Gastrocnemius medialis (tissue), 4 donors: ENCODE results near the gene SCAANT1. TPM values are rescaled to one million over a fixed set of nuclear protein-coding genes. Genes with fewer than 3 reads are reported as not detected.

Experiments used
- ATAC-seq, 2 donors: fragments of 150-250 bp; one replicate each; pipeline ENCODE4 v1.9.1; 2016
- DNase-seq, 2 donors: peaks; one replicate each; pipeline ENCODE4 v3.0.0-alpha.2; 2019
- H3K27ac ChIP-seq, 4 donors: fragments of 200-600 bp; sonication (generic); 1 replicate in 1 of 4; 2 replicates in 3 of 4; pipeline ENCODE4 v1.5.1; 2016 to 2018; ENCODE audit warnings: mild to moderate bottlenecking in 2 of 4, moderate library complexity in 1 of 4
- H3K27me3 ChIP-seq, 3 donors: fragments of 200-600 bp; sonication (generic) in 2 of 3; 1 replicate in 1 of 3; 2 replicates in 2 of 3; pipeline versions ENCODE4 v1.5.1 to v1.6.0; 2016 to 2019; ENCODE audit warnings: mild to moderate bottlenecking in 1 of 3, moderate library complexity in 1 of 3
- H3K36me3 ChIP-seq, 2 donors: fragments of 200-600 bp; sonication (generic) in 1 of 2; one replicate each; pipeline ENCODE4 v1.5.1; 2017 to 2018
- H3K4me1 ChIP-seq, 2 donors: fragments of 200-600 bp; sonication (generic) in 1 of 2; one replicate each; pipeline ENCODE4 v1.5.1; 2016 to 2017; ENCODE audit warnings: mild to moderate bottlenecking in 2 of 2
- H3K4me3 ChIP-seq, 4 donors: fragments of 200-600 bp; sonication (generic) in 3 of 4; 1 replicate in 1 of 4; 2 replicates in 3 of 4; pipeline ENCODE4 v1.5.1; 2016 to 2019; ENCODE audit warnings: mild to moderate bottlenecking in 2 of 4
- H3K9me3 ChIP-seq, 3 donors: fragments of 200-600 bp; sonication (generic) in 2 of 3; 1 replicate in 1 of 3; 2 replicates in 2 of 3; pipeline ENCODE4 v1.5.1; 2016 to 2019
- POLR2A ChIP-seq, 2 donors: fragments of 450-650 bp; IDR thresholded peaks; one replicate each; pipeline ENCODE4 v1.6.1; 2017; ENCODE audit warnings: antibody characterized with exemption in 2 of 2, mild to moderate bottlenecking in 2 of 2, moderate library complexity in 2 of 2
- in situ Hi-C, 4 donors: fragments of 200-750 bp; cut with MboI; loops; one replicate each; pipeline versions ENCODE4 v1.15.0 to v1.8.0; 2017; ENCODE audit warnings: low sequenced_read_pairs in 4 of 4
- intact Hi-C: fragments of 100-400 bp; cut with DNase I; formaldehyde crosslinking; loops from one replicate; pipeline ENCODE4 v1.15.1; 2023; ENCODE audit warnings: low total_unique reads
- total RNA-seq, 4 donors: library from RNA; depleted of rRNA; stranded (reverse); fragments of >200 nt; gene quantifications; one replicate each; pipeline versions ENCODE4 v1.1.0 to v1.2.3, GENCODE V29; 2016
- TF ChIP-seq, protein P1 (sequence below), 5 experiments: fragments of 450-650 bp in 3 of 5; fragments of 200-600 bp in 2 of 5; sonication (generic) in 2 of 5; IDR thresholded peaks in 4 of 5; conservative IDR thresholded peaks in 1 of 5; 1 replicate in 4 of 5; 2 replicates in 1 of 5; pipeline ENCODE4 v1.5.1; 2016 to 2019; ENCODE audit warnings: antibody characterized with exemption in 5 of 5, mild to moderate bottlenecking in 3 of 5, moderate library complexity in 3 of 5

SCAANT1 gene
- total RNA-seq, 4 donors from 2014 or later, result not detected

DNA sequence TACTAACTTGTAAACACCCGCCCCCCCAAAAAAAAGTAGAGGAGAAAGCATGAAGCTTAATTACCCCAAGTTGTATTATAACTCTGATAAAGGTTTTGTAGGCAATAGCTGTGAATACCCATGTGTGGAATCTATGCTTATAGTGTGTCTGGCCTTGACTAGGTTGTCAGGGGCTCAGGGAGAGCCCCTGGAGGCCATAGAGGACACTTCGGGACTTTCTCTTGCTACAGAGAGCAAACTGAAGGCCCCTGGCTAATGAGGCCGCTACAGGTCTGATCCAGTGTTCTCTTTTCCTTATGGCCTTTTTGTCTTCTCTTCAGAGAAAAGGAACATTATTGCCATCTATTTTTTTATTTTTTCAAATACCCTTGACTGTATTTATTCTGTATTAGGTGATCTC lies 19.1 kb upstream of the SCAANT1 start:
- Histone ChIP-seq H3K4me3 (no peak overlapping the region), H3K4me1 (peaks cover 27 to 35% of the 10 kb centered on the region in 2 donors)
- intact Hi-C loops, result no loop called here

DNA sequence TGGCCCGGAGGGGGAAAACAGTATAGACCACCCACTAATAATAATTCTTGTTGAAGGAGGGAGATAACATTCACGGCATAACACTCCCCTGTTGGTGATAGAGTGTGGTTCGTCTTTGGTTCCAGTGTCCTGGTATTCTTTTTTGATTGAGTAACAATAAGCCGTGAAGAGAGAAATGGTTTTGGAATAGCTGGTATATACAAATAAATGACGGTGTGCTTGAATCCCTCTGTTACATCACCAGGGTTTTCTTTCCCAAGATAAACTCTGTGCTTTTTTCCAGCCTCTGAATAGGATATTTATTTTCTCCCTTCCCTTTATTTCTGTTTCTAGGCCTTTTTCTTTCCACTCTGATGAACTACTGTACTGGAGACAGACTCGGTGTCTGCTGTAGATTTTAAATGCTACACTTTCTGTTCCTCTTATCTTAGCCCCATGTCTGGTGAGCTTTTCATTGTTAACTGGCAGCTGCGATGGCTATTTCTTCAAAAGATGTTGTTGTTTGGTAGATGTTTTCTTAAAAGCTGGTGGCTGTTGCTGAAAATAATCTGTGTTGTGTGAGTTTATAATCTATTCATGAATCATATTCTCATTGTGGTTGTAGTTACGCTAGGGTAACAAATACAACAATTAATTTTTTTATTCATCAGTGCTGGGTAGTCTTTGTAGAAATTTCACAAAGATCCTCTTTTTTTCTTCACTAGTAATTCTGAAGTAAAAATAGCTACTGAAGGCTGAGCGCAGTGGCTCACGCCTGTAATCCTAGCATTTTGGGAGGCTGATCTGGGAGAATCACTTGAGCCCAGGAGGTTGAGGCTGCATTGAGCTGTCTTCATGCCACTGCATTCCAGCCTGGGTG lies 15.5 kb upstream of the SCAANT1 start:
- peaks cover 12 to 17% of the 10 kb centered on the region in 2 donors for H3K4me1 ChIP-seq
- ATAC-seq (no peak), DNase-seq (no peak)
- in situ Hi-C loops (no loop called here), intact Hi-C loops (no loop called here)
- H3K4me3 ChIP-seq, result no peak overlapping the region
- no peaks in the 10 kb centered on the region for H3K27me3 ChIP-seq
- no peaks in the 10 kb centered on the region for H3K9me3 ChIP-seq
- H3K27ac ChIP-seq, result no peak overlapping the region
- TF ChIP-seq, protein P1, sequence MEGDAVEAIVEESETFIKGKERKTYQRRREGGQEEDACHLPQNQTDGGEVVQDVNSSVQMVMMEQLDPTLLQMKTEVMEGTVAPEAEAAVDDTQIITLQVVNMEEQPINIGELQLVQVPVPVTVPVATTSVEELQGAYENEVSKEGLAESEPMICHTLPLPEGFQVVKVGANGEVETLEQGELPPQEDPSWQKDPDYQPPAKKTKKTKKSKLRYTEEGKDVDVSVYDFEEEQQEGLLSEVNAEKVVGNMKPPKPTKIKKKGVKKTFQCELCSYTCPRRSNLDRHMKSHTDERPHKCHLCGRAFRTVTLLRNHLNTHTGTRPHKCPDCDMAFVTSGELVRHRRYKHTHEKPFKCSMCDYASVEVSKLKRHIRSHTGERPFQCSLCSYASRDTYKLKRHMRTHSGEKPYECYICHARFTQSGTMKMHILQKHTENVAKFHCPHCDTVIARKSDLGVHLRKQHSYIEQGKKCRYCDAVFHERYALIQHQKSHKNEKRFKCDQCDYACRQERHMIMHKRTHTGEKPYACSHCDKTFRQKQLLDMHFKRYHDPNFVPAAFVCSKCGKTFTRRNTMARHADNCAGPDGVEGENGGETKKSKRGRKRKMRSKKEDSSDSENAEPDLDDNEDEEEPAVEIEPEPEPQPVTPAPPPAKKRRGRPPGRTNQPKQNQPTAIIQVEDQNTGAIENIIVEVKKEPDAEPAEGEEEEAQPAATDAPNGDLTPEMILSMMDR (IDR thresholded peaks at IDR 0.05 in 4 of 5, conservative IDR thresholded peaks at IDR 0.05 in 1 of 5), result no peak
- no peak for TF ChIP-seq POLR2A (IDR thresholded peaks at IDR 0.05)
- H3K36me3 ChIP-seq, result peaks cover 0 to 9% of the 10 kb centered on the region in 2 donors

More for the DNA sequence above, 19.1 kb upstream of the SCAANT1 start:
- no peaks in the 10 kb centered on the region for H3K36me3 ChIP-seq
- TF ChIP-seq, protein P1 (IDR thresholded peaks at IDR 0.05 in 4 of 5, conservative IDR thresholded peaks at IDR 0.05 in 1 of 5), result no peak
- TF ChIP-seq POLR2A (IDR thresholded peaks at IDR 0.05), result no peak
- no peak overlapping the region for H3K27ac ChIP-seq
- H3K27me3 ChIP-seq, result no peaks in the 10 kb centered on the region
- no peak for DNase-seq
- no peak for ATAC-seq
- in situ Hi-C loops, result no loop called here
- no peaks in the 10 kb centered on the region for H3K9me3 ChIP-seq

DNA sequence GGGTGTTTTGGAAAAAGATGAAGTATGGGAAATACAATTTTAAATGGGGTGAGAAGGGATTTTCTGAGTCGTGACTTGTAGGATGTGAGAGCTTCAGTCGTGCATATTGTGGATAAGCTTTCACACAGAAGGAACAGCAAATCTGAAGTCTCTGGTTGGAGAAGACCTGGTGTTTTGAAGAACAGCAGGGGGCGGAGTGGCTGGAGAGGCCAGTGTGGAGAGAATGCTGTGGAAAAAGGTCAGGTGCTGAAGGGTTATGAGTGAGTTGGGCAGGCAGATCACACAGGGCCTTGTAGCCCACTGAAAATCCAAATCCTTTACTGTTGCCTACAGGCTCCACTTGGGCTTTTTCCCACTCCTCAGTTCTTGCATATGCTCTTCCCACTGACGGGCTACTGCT lies 14.1 kb upstream of the SCAANT1 start:
- H3K27me3 ChIP-seq, result no peaks in the 10 kb centered on the region
- no peak overlapping the region for H3K27ac ChIP-seq
- no peaks in the 10 kb centered on the region for H3K9me3 ChIP-seq
- H3K36me3 ChIP-seq, result peaks cover 0 to 17% of the 10 kb centered on the region in 2 donors
- intact Hi-C loops (no loop called here), in situ Hi-C loops (no loop called here)
- peaks cover 0 to 3% of the 10 kb centered on the region in 2 donors for H3K4me1 ChIP-seq
- no peak overlapping the region for H3K4me3 ChIP-seq
- no peak for ATAC-seq
- TF ChIP-seq POLR2A (IDR thresholded peaks at IDR 0.05), result no peak
- TF ChIP-seq, protein P1 (IDR thresholded peaks at IDR 0.05 in 4 of 5, conservative IDR thresholded peaks at IDR 0.05 in 1 of 5), result no peak
- no peak for DNase-seq

DNA sequence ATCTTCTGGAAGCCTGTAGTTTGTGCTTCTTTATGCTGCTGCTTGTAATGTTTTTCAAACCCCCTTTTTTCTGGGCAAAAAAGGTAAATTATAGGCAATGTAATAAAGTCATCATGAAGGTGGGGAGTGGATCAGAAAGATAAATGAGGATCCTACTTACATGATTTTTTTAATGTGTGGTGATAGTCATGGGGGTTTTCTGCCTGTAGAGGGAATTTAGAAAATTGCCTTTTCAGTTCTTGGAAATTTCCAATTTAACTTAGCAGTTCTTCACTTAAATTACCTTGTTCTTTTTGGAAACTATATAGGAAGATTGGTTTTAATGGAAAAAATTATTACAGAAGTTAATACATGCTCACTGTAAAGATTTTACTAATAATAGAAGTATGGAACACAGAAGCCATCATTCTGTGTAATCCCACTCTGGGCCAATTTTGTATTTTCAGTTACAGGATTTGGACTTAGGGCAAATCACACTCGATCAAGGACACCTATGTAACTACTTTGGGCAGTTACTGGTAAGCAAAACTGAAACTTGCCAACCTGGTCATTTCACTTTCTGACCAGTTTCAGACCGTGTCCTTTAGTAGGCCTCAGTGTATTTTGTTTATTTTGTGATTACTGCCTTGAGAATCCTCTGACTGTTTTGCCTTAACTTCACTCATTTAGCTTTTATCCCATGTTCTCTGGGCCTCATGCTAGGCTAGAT lies 10.5 kb upstream of the SCAANT1 start:
- ATAC-seq (no peak), DNase-seq (no peak)
- no peaks in the 10 kb centered on the region for H3K27me3 ChIP-seq
- H3K27ac ChIP-seq, result no peak overlapping the region
- in situ Hi-C loops, result no loop called here
- H3K36me3 ChIP-seq, result peaks cover 0 to 17% of the 10 kb centered on the region in 2 donors
- intact Hi-C loops, result no loop called here
- no peak overlapping the region for H3K4me3 ChIP-seq
- TF ChIP-seq, protein P1 (IDR thresholded peaks at IDR 0.05 in 4 of 5, conservative IDR thresholded peaks at IDR 0.05 in 1 of 5), result no peak
- no peak for TF ChIP-seq POLR2A (IDR thresholded peaks at IDR 0.05)
- no peaks in the 10 kb centered on the region for H3K9me3 ChIP-seq
- H3K4me1 ChIP-seq, result no peaks in the 10 kb centered on the region
